Measurements from ENCODE around the gene PCDHGB3. TPM values are rescaled to one million over a fixed set of nuclear protein-coding genes. Genes with fewer than 3 reads are reported as not detected.

PCDHGB3 gene
- total and polyA plus RNA-seq, 10 of the 15 experiments (the other 5 are each of a cell fraction or from before 2014, with no cell fraction given), result 0.12 to 0.50 (median 0.20) TPM; not detected in 4

GRCh38 chr5:141412854-141413539 lies 43.0 kb downstream of the PCDHGB3 start, which contains the start of gene PCDHGA10 (continued):
- TF ChIP-seq ZNF592 (IDR thresholded peaks at IDR 0.05), result 0 out of 2 replicates have a peak, but pooled peaks have one; percentile 48
- TF ChIP-seq FOXM1 (IDR thresholded peaks at IDR 0.05; ENCODE audit: low read depth, low read length), result 0 out of 2 replicates have a peak, but pooled peaks have one; percentile 18
- TF ChIP-seq SMARCA5 (IDR thresholded peaks at IDR 0.05), result peak; percentile 55; the same call in 1 of the 2 replicates
- TF ChIP-seq IKZF1 (conservative IDR thresholded peaks at IDR 0.05), result peak; percentile 45; the same call in 1 of the 2 replicates
- no peak for TF ChIP-seq ZNF622 (IDR thresholded peaks at IDR 0.05)

- DNase-seq (ENCODE audit: low read depth, low spot score) (no peak), FAIRE-seq (no peak), ATAC-seq (no peak)
- WGBS (ENCODE audit: insufficient coverage, insufficient replicate concordance, low lambda C conversion rate, missing lambda C conversion rate), result 32% methylated on average over 25 of the region's 25 CpGs
- Histone ChIP-seq H3K27me3 (replicated peaks in 1 of 2; ENCODE audit: control insufficient read depth in 2 of 2, insufficient read depth in 2 of 2, low read length in 1 of 2) (peaks cover 0 to 1% of the 10 kb centered on the region in 2 experiments; a peak in 1 of 4 replicates), H3K4me1 (ENCODE audit: control insufficient read depth, insufficient read depth, low read length) (no peaks in the 10 kb centered on the region; the same call in 1 of the 2 replicates), H3K9me3 (replicated peaks; ENCODE audit: control insufficient read depth, insufficient read depth, low read length) (peaks cover 10% of the 10 kb centered on the region; the same call in 2 of the 3 replicates), H3K36me3 (ENCODE audit: control insufficient read depth in 2 of 2, insufficient read depth in 2 of 2, low read length in 1 of 2) (no peaks in the 10 kb centered on the region), H2AFZ (ENCODE audit: control insufficient read depth, low read depth, low read length) (peak overlapping the region; percentile 93), H3K9ac (ENCODE audit: control insufficient read depth, insufficient read depth, low read length) (peak overlapping the region; percentile 67), H3K4me2 (ENCODE audit: control insufficient read depth, insufficient read depth) (peak overlapping the region; percentile 93), H3K4me3 (peak overlapping the region; percentile 76), H3K79me2 (ENCODE audit: control insufficient read depth, insufficient read depth, low read length) (no peaks in the 10 kb centered on the region), H4K20me1 (ENCODE audit: control insufficient read depth, insufficient read depth) (no peaks in the 10 kb centered on the region), H3K27ac (ENCODE audit: control insufficient read depth, insufficient read depth) (no peak overlapping the region)
- ChIA-PET POLR2A (interaction anchor here (1.0 kb wide), 1 partner anchor 142 kb away, joined by 3 read pairs; no protein-coding TSS in a partner anchor), SMC1A (ENCODE audit: uncharacterized antibody, unreplicated experiment) (interaction anchor here (0.7 to 7.4 kb wide), 20 partner anchors 8 to 206 kb away, joined by 3 to 67 read pairs (median 4); partner anchors contain the start of genes DIAPH1, PCDHGA11, PCDHGA12 and PCDHGB3), RAD21 (ENCODE audit: unreplicated experiment) (interaction anchor here (0.8 to 3.3 kb wide), 21 partner anchors 8 to 203 kb away, joined by 3 to 42 read pairs (median 5); partner anchors contain the start of genes PCDHGA1, PCDHGA11, PCDHGA12 and PCDHGA4), CTCF (interaction anchor here (0.5 to 10.9 kb wide), 46 partner anchors 8 to 209 kb away, joined by 3 to 245 read pairs (median 5); partner anchors contain the start of genes DIAPH1, PCDHB14, PCDHGA11 and PCDHGA12)
- intact Hi-C loops (cut with micrococcal nuclease; ENCODE audit: unreplicated experiment), result loop anchor here (2.0 kb wide), 1 partner anchor 93 kb away; the partner anchor contains the start of gene TAF7
- BruUV-seq (replicated peaks), result no TSS peak
- in situ Hi-C loops (cut with MboI), result no loop called here
- no peak for TF ChIP-seq CBFB (IDR thresholded peaks at IDR 0.05; ENCODE audit: low read depth)
- TF ChIP-seq IKZF2 (IDR thresholded peaks at IDR 0.05), result 0 out of 4 replicates have a peak, but pooled peaks of 1 of the 2 experiments have one; percentile 6
- peak; percentile 51; the same call in 1 of the 2 replicates for TF ChIP-seq GABPA (IDR thresholded peaks at IDR 0.05; ENCODE audit: low read depth)
Observed at GRCh38 chr5:141413540-141414069, 43.6 kb downstream of the PCDHGB3 start.
